SK-N-SH (cell line): Measurements from ENCODE around the gene CNDP2. TPM values are rescaled to one million over a fixed set of nuclear protein-coding genes. Genes with fewer than 3 reads are reported as not detected.

ENCODE experiments used
- CTCF ChIA-PET: fragments of 300-600, 350-600 bp; formaldehyde crosslinking; extraction: SDS; loops from one replicate; lab custom pipeline; 2021; lab: Yijun Ruan, JAX
- POLR2A ChIA-PET: fragments of 350-600 bp; sonication (Branson Sonifier 250); formaldehyde crosslinking; extraction: SDS; loops from one replicate; lab custom pipeline; 2020; ENCODE audit warnings: antibody characterized with exemption, inconsistent platforms; lab: Yijun Ruan, JAX
- DNase-seq: peaks from one replicate; pipeline ENCODE4 v3.0.0; 2012
- H2AFZ ChIP-seq: fragments of 200-600 bp; sonication (generic); 2 replicates; pipeline ENCODE4 v1.8.1; 2016; ENCODE audit warnings: antibody characterized with exemption, mild to moderate bottlenecking, low read depth
- H3F3A ChIP-seq: fragments of 200-600 bp; sonication (generic); replicated peaks from 2 replicates; pipeline ENCODE3; 2016; ENCODE audit warnings: antibody characterized with exemption, mild to moderate bottlenecking; ENCODE audit not compliant: insufficient read depth
- H3K27ac ChIP-seq, 2 experiments: fragments of 200-500 bp in 1 of 2; fragments of 200-600 bp in 1 of 2; sonication (Bioruptor generic) in 1 of 2; sonication (generic), shearing (Covaris generic) in 1 of 2; 2 replicates each; pipeline versions ENCODE4 v1.5.1 to v1.6.1; 2014 to 2016; ENCODE audit warnings: low read depth in 2 of 2, inconsistent platforms in 1 of 2, low read length in 1 of 2, mild to moderate bottlenecking in 1 of 2, mixed read lengths in 1 of 2
- H3K27me3 ChIP-seq: fragments of 200-600 bp; sonication (generic), shearing (Covaris generic); 2 replicates; pipeline ENCODE4 v1.6.1; 2016; ENCODE audit warnings: mixed run types; ENCODE audit not compliant: insufficient read depth
- H3K36me3 ChIP-seq, 2 experiments: fragments of 200-500 bp in 1 of 2; fragments of 200-600 bp in 1 of 2; sonication (Bioruptor generic) in 1 of 2; sonication (generic) in 1 of 2; replicated peaks in 1 of 2; 2 replicates each; pipeline versions ENCODE3 to v1.5.1; 2014 to 2016; ENCODE audit warnings: low read length in 1 of 2, mild to moderate bottlenecking in 1 of 2; ENCODE audit not compliant: insufficient read depth in 2 of 2, control insufficient read depth in 1 of 2
- H3K4me1 ChIP-seq, 2 experiments: fragments of 200-500 bp in 1 of 2; fragments of 200-600 bp in 1 of 2; sonication (Bioruptor generic) in 1 of 2; sonication (generic), shearing (Covaris generic) in 1 of 2; 2 replicates each; pipeline versions ENCODE4 v1.5.1 to v1.6.1; 2014 to 2016; ENCODE audit warnings: low read depth in 1 of 2, low read length in 1 of 2, mixed run types in 1 of 2; ENCODE audit not compliant: insufficient read depth in 2 of 2, control insufficient read depth in 1 of 2
- H3K4me2 ChIP-seq: fragments of 200-600 bp; sonication (generic), shearing (Covaris generic); 2 replicates; pipeline ENCODE4 v1.6.1; 2017; ENCODE audit warnings: mixed run types
- H3K4me3 ChIP-seq, 2 experiments: fragments of 200-500 bp in 1 of 2; fragments of 200-600 bp in 1 of 2; sonication (Bioruptor generic) in 1 of 2; sonication (generic), shearing (Covaris generic) in 1 of 2; 2 replicates each; pipeline versions ENCODE4 v1.5.1 to v1.8.1; 2014 to 2016; ENCODE audit warnings: low read depth in 2 of 2, inconsistent platforms in 1 of 2, low read length in 1 of 2, mild to moderate bottlenecking in 1 of 2, mixed read lengths in 1 of 2, moderate library complexity in 1 of 2
- H3K79me2 ChIP-seq: fragments of 200-600 bp; sonication (generic); 2 replicates; pipeline ENCODE4 v1.8.1; 2017; ENCODE audit warnings: mild to moderate bottlenecking; ENCODE audit not compliant: insufficient read depth
- H3K9ac ChIP-seq: fragments of 200-600 bp; sonication (generic); 2 replicates; pipeline ENCODE4 v1.6.1; 2017; ENCODE audit warnings: mixed run types
- H3K9me2 ChIP-seq: fragments of 200-600 bp; sonication (generic); 2 replicates; pipeline ENCODE4 v1.6.1; 2017; ENCODE audit warnings: mixed run types
- H3K9me3 ChIP-seq: fragments of 200-600 bp; sonication (generic); 2 replicates; pipeline ENCODE4 v1.6.1; 2017; ENCODE audit warnings: mixed run types, mild to moderate bottlenecking, moderate library complexity
- H4K20me1 ChIP-seq: fragments of 200-600 bp; sonication (generic); 2 replicates; pipeline ENCODE4 v1.6.1; 2017; ENCODE audit warnings: mild to moderate bottlenecking, mixed run types; ENCODE audit not compliant: insufficient read depth
- CHD2 ChIP-seq: fragments of 150-350 bp; IDR thresholded peaks from 2 replicates; pipeline ENCODE4 v1.6.1; 2018; ENCODE audit warnings: low read length; ENCODE audit not compliant: partially characterized antibody
- ELF1 ChIP-seq: IDR thresholded peaks from 2 replicates; pipeline ENCODE4 v1.4.0; 2012
- FOXJ3 ChIP-seq: sonication (generic); formaldehyde crosslinking; IDR thresholded peaks from 2 replicates; pipeline ENCODE4 v1.5.1; 2020; ENCODE audit warnings: mild to moderate bottlenecking, missing genetic modification reagents
- FOXM1 ChIP-seq: IDR thresholded peaks from 2 replicates; pipeline ENCODE4 v1.4.0; 2012; ENCODE audit warnings: low read depth, mild to moderate bottlenecking
- IRF3 ChIP-seq: fragments of 150-350 bp; IDR thresholded peaks from 2 replicates; pipeline ENCODE4 v1.6.1; 2016; ENCODE audit warnings: mild to moderate bottlenecking, low read depth, low read length
- MEF2A ChIP-seq: IDR thresholded peaks from 2 replicates; pipeline ENCODE4 v1.4.0; 2012; ENCODE audit warnings: low read depth, borderline replicate concordance
- RFX5 ChIP-seq: IDR thresholded peaks from 2 replicates; pipeline ENCODE4 v1.6.1; 2012; ENCODE audit warnings: mild to moderate bottlenecking, improper control_type of control experiment, low read length
- SIN3A ChIP-seq: IDR thresholded peaks from 2 replicates; pipeline ENCODE4 v1.6.1; 2012; ENCODE audit warnings: low read depth, mild to moderate bottlenecking, low read length, moderate library complexity, borderline replicate concordance
- TAF1 ChIP-seq: IDR thresholded peaks from 2 replicates; pipeline ENCODE4 v1.6.1; 2012; ENCODE audit warnings: low read depth, mild to moderate bottlenecking, low read length, moderate library complexity, borderline replicate concordance
- ZBTB33 ChIP-seq: IDR thresholded peaks from 2 replicates; pipeline ENCODE4 v1.4.0; 2012; ENCODE audit warnings: low read depth, borderline replicate concordance
- WGBS: methylation state at CpG from one replicate; pipeline ENCODE4 v1.1.6; 2017; ENCODE audit warnings: low lambda C conversion rate; 5-methylcytosine and 5-hydroxymethylcytosine counted together
- polyA plus RNA-seq, 3 experiments: library from polyadenylated mRNA; depleted of rRNA; stranded (reverse); fragments of >200 nt; gene quantifications; 2 replicates each; pipeline ENCODE4 v1.2.3, GENCODE V29; 2012
- TF ChIP-seq, protein P1 (sequence below): IDR thresholded peaks from 2 replicates; pipeline ENCODE4 v1.6.1; 2012; ENCODE audit warnings: mild to moderate bottlenecking, low read depth, low read length, moderate library complexity
- TF ChIP-seq, protein P2 (sequence below): IDR thresholded peaks from 2 replicates; pipeline ENCODE4; 2012

CNDP2 gene
- polyA plus RNA-seq, 1 of the 3 experiments (the other 2 are of a cell fraction): 78.5 TPM

DNA sequence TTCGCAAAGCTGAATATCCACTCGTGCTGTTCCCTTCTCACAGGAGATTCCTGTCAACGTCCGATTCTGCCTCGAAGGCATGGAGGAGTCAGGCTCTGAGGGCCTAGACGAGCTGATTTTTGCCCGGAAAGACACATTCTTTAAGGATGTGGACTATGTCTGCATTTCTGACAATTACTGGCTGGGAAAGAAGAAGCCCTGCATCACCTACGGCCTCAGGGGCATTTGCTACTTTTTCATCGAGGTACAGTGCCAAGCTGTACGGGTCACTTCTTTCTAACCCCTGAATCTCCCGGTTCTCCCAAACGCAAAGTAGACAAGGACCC lies 14.6 kb downstream of the CNDP2 start (continued):
- TF ChIP-seq ZBTB33 (no peak), FOXM1 (no peak), RFX5 (no peak), CHD2 (no peak)

DNA sequence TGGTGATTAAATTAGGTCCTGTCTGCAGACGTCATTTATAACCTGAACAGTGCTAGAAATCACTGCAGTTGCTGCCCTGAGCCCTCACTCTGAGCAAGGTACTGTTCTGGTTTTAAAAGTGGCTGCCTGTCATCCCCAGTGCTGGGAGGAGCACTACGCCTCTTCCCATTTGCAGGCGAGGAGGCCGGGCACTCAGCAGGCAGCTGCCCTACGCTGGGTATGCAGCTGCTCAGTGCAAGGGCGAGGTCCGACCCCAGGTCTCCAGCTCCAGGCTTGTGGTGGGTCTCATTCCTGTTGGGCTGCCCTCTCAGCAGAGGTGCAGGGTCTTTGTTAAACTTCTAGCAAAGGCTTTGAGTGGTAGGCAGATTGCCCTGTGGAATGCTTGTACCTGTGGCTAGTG lies 15.7 kb downstream of the CNDP2 start:
- no peak overlapping the region for H3K4me2 ChIP-seq
- CTCF ChIA-PET: no interaction called here
- TF ChIP-seq IRF3 (no peak), SIN3A (no peak), CHD2 (no peak), FOXM1 (no peak), FOXJ3 (CRISPR knock-in tag) (no peak), ZBTB33 (no peak), ELF1 (no peak), MEF2A (no peak), TAF1 (no peak)
- TF ChIP-seq, protein P1, sequence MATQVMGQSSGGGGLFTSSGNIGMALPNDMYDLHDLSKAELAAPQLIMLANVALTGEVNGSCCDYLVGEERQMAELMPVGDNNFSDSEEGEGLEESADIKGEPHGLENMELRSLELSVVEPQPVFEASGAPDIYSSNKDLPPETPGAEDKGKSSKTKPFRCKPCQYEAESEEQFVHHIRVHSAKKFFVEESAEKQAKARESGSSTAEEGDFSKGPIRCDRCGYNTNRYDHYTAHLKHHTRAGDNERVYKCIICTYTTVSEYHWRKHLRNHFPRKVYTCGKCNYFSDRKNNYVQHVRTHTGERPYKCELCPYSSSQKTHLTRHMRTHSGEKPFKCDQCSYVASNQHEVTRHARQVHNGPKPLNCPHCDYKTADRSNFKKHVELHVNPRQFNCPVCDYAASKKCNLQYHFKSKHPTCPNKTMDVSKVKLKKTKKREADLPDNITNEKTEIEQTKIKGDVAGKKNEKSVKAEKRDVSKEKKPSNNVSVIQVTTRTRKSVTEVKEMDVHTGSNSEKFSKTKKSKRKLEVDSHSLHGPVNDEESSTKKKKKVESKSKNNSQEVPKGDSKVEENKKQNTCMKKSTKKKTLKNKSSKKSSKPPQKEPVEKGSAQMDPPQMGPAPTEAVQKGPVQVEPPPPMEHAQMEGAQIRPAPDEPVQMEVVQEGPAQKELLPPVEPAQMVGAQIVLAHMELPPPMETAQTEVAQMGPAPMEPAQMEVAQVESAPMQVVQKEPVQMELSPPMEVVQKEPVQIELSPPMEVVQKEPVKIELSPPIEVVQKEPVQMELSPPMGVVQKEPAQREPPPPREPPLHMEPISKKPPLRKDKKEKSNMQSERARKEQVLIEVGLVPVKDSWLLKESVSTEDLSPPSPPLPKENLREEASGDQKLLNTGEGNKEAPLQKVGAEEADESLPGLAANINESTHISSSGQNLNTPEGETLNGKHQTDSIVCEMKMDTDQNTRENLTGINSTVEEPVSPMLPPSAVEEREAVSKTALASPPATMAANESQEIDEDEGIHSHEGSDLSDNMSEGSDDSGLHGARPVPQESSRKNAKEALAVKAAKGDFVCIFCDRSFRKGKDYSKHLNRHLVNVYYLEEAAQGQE: no peak
- TF ChIP-seq, protein P2, sequence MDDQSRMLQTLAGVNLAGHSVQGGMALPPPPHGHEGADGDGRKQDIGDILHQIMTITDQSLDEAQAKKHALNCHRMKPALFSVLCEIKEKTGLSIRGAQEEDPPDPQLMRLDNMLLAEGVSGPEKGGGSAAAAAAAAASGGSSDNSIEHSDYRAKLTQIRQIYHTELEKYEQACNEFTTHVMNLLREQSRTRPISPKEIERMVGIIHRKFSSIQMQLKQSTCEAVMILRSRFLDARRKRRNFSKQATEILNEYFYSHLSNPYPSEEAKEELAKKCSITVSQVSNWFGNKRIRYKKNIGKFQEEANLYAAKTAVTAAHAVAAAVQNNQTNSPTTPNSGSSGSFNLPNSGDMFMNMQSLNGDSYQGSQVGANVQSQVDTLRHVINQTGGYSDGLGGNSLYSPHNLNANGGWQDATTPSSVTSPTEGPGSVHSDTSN: no peak
- no peaks in the 10 kb centered on the region for H4K20me1 ChIP-seq
- H3K9me3 ChIP-seq: no peaks in the 10 kb centered on the region
- H3K4me1 ChIP-seq: no peaks in the 10 kb centered on the region
- no peaks in the 10 kb centered on the region for H3K9me2 ChIP-seq
- H3K27ac ChIP-seq: no peak overlapping the region
- no peaks in the 10 kb centered on the region for H3K27me3 ChIP-seq
- H3K79me2 ChIP-seq: no peaks in the 10 kb centered on the region
- H3K36me3 ChIP-seq: peaks cover 16 to 73% of the 10 kb centered on the region in 2 experiments
- H3F3A ChIP-seq: no peaks in the 10 kb centered on the region
- H3K9ac ChIP-seq: no peak overlapping the region
- H2AFZ ChIP-seq: no peak overlapping the region
- POLR2A ChIA-PET: no interaction called here
- no peak for DNase-seq
- no peak overlapping the region for H3K4me3 ChIP-seq
- WGBS: 100% methylated on average over 4 of the region's 7 CpGs
